ENCODE data around the gene MCM9. TPM values are rescaled to one million over a fixed set of nuclear protein-coding genes. Genes with fewer than 3 reads are reported as not detected.

The MCM9 gene
- polyA plus RNA-seq = 1 to 10 TPM; 3.7 to 5.2 TPM

DNA sequence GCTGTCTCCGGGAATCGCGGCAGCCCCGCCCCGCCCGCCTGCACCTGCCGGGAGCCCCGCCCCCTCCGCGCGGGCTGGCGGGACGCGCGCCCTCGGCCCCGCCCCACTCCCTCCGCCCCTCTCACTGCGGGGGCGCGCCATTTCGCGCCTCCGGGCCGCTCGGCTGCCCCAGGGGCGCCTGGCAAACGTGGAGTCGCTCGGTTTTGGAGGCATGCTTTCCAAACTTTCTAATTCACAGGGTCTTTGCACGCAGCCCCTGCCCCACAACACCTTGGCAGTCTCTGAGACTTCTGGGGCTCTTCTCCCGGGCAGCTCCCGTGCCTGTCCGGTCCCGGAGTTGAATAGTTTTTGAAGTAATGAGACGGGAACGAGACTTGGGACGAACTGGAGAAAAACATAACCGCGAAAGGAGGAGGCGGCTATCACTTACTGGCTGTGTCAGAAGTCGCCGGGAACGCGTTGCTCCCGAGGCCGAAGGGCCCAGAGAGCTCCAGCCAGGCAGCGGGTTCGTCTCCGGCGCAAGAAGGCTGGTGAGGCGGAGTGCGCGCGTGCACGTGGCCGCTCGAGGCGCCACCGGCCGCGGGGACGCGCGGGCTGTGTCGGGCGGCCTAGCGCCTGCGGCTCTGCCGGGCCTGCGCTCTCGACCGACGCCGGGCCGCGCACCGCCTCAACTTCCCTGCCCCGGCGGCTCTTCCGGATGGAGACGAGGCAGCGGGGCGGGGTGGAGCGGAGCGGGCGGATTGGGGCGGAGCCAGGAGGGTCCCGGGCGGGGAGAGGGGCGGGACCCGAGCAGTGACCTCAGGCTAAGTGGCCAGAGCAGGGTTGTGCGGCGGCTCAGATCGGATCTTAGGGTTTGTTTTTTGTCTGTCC lies at the start of gene MCM9:
MCM9 (minus strand) TSS at position 699 of the 870 bp plus-strand sequence. CDS start 3,436 bp downstream, outside the sequence.
- H3K36me3 ChIP-seq (ENCODE audit: control insufficient read depth in 2 of 2, insufficient read depth in 2 of 2, low read length in 1 of 2) = no peaks in the 10 kb centered on the region
- H3K4me3 ChIP-seq (ENCODE audit: low read depth in 1 of 2, low read length in 2 of 2) = peak within 1 kb of the TSS; percentile 72 to 87

GRCh38 chr6:118984342-118984741 lies 49.4 kb upstream of the MCM9 start:
- no peaks in the 10 kb centered on the region for H3K4me1 ChIP-seq (ENCODE audit: control insufficient read depth in 2 of 2, insufficient read depth in 2 of 2, low read length in 1 of 2)
- H3K9me3 ChIP-seq (ENCODE audit: control insufficient read depth in 2 of 2, insufficient read depth in 1 of 2, low read depth in 1 of 2, low read length in 1 of 2) = no peaks in the 10 kb centered on the region
- WGBS, 2 donors = 96% methylated on average over 2 of the region's 2 CpGs
- H3K36me3 ChIP-seq (ENCODE audit: control insufficient read depth in 2 of 2, insufficient read depth in 2 of 2, low read length in 1 of 2) = no peaks in the 10 kb centered on the region
- H3K4me3 ChIP-seq (ENCODE audit: low read depth in 1 of 2, low read length in 2 of 2) = no peak overlapping the region
- no peak overlapping the region for H3K27ac ChIP-seq (ENCODE audit: low read depth in 2 of 2, low read length in 1 of 2)
- H3K27me3 ChIP-seq (ENCODE audit: control insufficient read depth in 1 of 2, insufficient read depth in 2 of 2, low read length in 2 of 2) = no peaks in the 10 kb centered on the region

More for the DNA sequence above, at the start of gene MCM9:
- H3K27ac ChIP-seq (ENCODE audit: low read depth in 2 of 2, low read length in 1 of 2) = peak within 1 kb of the TSS; percentile 92 to 93
- no peaks in the 10 kb centered on the region for H3K9me3 ChIP-seq (ENCODE audit: control insufficient read depth in 2 of 2, insufficient read depth in 1 of 2, low read depth in 1 of 2, low read length in 1 of 2)
- H3K27me3 ChIP-seq (ENCODE audit: control insufficient read depth in 1 of 2, insufficient read depth in 2 of 2, low read length in 2 of 2) = no peaks in the 10 kb centered on the region
- H3K4me1 ChIP-seq (ENCODE audit: control insufficient read depth in 2 of 2, insufficient read depth in 2 of 2, low read length in 1 of 2) = no peaks in the 10 kb centered on the region
- 1% methylated on average over 85 to 95 of the region's 95 CpGs for WGBS, 2 donors

DNA sequence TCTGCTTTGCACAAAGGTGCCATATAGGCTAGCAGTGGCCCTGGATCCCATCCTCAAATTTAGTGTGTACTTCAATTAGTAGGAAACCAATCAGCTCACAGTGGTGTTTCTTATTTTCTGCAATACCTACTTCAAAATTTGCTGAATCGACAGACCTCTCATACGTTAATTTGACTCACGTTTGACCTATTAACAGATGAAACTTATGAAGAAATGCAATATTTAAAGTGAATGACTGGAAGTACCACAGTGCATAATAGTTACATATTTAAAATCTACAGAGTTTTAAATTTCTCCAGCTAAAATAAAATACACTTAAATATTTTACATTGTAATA lies 47.6 kb upstream of the MCM9 start:
- 83 to 85% methylated on average over 3 of the region's 3 CpGs for WGBS, 2 donors
- H3K4me1 ChIP-seq (ENCODE audit: control insufficient read depth in 2 of 2, insufficient read depth in 2 of 2, low read length in 1 of 2) = no peaks in the 10 kb centered on the region

DNA sequence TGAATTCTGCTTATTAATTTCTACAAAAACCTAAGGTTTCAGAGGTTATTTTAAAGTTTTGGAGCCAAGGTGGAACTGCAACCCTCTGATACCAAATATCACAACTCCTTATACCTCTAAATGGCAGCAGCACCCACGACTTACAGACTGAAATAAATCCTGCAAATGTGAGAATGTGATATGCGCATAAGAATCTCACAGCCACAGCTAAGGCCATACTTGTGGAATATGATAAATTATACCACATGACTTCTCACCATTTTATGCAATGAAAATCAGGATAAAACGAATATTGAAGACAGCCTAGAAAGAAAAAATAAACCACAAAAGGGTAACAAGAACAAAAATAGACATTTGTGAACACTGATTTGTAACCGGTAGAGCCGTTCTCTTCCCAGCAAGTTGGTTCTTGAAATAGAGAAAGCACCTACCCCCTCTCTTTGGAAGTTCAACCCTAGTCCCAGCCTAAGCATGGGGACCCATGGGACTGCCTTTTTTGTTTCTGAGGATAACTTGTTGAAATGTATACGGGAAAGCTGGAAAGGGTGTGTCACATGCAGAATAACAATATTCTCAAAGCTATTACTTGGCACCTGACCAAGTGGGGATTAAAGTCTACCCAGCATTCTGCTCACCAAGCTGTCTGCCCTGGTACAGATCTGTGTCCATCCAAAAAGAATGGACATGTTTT lies 47.1 kb upstream of the MCM9 start:
- H3K27ac ChIP-seq (ENCODE audit: low read depth in 2 of 2, low read length in 1 of 2) = no peak overlapping the region
- 64 to 79% methylated on average over 6 of the region's 6 CpGs for WGBS, 2 donors
- H3K4me1 ChIP-seq (ENCODE audit: control insufficient read depth in 2 of 2, insufficient read depth in 2 of 2, low read length in 1 of 2) = no peaks in the 10 kb centered on the region
- H3K4me3 ChIP-seq (ENCODE audit: low read depth in 1 of 2, low read length in 2 of 2) = no peak overlapping the region
- H3K9me3 ChIP-seq (ENCODE audit: control insufficient read depth in 2 of 2, insufficient read depth in 1 of 2, low read depth in 1 of 2, low read length in 1 of 2) = no peaks in the 10 kb centered on the region
- no peaks in the 10 kb centered on the region for H3K27me3 ChIP-seq (ENCODE audit: control insufficient read depth in 1 of 2, insufficient read depth in 2 of 2, low read length in 2 of 2)
- H3K36me3 ChIP-seq (ENCODE audit: control insufficient read depth in 2 of 2, insufficient read depth in 2 of 2, low read length in 1 of 2) = no peaks in the 10 kb centered on the region

More for the DNA sequence above, 47.6 kb upstream of the MCM9 start:
- Histone ChIP-seq H3K27me3 (ENCODE audit: control insufficient read depth in 1 of 2, insufficient read depth in 2 of 2, low read length in 2 of 2) (no peaks in the 10 kb centered on the region), H3K36me3 (ENCODE audit: control insufficient read depth in 2 of 2, insufficient read depth in 2 of 2, low read length in 1 of 2) (no peaks in the 10 kb centered on the region), H3K4me3 (ENCODE audit: low read depth in 1 of 2, low read length in 2 of 2) (no peak overlapping the region), H3K27ac (ENCODE audit: low read depth in 2 of 2, low read length in 1 of 2) (no peak overlapping the region), H3K9me3 (ENCODE audit: control insufficient read depth in 2 of 2, insufficient read depth in 1 of 2, low read depth in 1 of 2, low read length in 1 of 2) (no peaks in the 10 kb centered on the region)

- H3K36me3 ChIP-seq (ENCODE audit: control insufficient read depth in 2 of 2, insufficient read depth in 2 of 2, low read length in 1 of 2) = no peaks in the 10 kb centered on the region
- H3K27ac ChIP-seq (ENCODE audit: low read depth in 2 of 2, low read length in 1 of 2) = no peak overlapping the region
- no peaks in the 10 kb centered on the region for H3K4me1 ChIP-seq (ENCODE audit: control insufficient read depth in 2 of 2, insufficient read depth in 2 of 2, low read length in 1 of 2)
- WGBS, 2 donors = 88% methylated on average over 5 of the region's 5 CpGs
- no peaks in the 10 kb centered on the region for H3K27me3 ChIP-seq (ENCODE audit: control insufficient read depth in 1 of 2, insufficient read depth in 2 of 2, low read length in 2 of 2)
- H3K4me3 ChIP-seq (ENCODE audit: low read depth in 1 of 2, low read length in 2 of 2) = no peak overlapping the region
- no peaks in the 10 kb centered on the region for H3K9me3 ChIP-seq (ENCODE audit: control insufficient read depth in 2 of 2, insufficient read depth in 1 of 2, low read depth in 1 of 2, low read length in 1 of 2)
Observed at GRCh38 chr6:118980063-118980462, 45.1 kb upstream of the MCM9 start.

DNA sequence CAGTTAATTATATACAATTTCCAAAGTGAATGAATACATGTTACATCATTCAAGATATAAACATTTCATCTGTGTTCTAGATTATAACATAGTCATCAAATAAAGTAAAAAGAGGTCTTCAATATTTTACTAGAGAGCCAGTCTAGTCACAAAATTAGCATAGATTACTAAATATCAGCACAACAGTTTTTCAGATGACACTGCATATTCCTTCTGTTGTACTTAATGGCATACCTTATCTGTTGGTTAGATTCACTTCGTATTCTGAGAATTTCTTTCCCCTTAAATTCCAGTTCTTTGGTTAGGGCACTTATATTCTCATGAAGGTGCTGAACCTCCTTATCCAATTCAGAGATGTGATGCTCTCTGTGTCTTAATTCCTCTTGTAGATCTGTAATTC lies 39.8 kb upstream of the MCM9 start:
- 86 to 89% methylated on average over 1 of the region's 1 CpG for WGBS, 2 donors
- Histone ChIP-seq H3K9me3 (ENCODE audit: control insufficient read depth in 2 of 2, insufficient read depth in 1 of 2, low read depth in 1 of 2, low read length in 1 of 2) (no peaks in the 10 kb centered on the region), H3K4me1 (ENCODE audit: control insufficient read depth in 2 of 2, insufficient read depth in 2 of 2, low read length in 1 of 2) (no peaks in the 10 kb centered on the region), H3K36me3 (ENCODE audit: control insufficient read depth in 2 of 2, insufficient read depth in 2 of 2, low read length in 1 of 2) (no peaks in the 10 kb centered on the region), H3K4me3 (ENCODE audit: low read depth in 1 of 2, low read length in 2 of 2) (no peak overlapping the region), H3K27ac (ENCODE audit: low read depth in 2 of 2, low read length in 1 of 2) (no peak overlapping the region), H3K27me3 (ENCODE audit: control insufficient read depth in 1 of 2, insufficient read depth in 2 of 2, low read length in 2 of 2) (no peaks in the 10 kb centered on the region)

DNA sequence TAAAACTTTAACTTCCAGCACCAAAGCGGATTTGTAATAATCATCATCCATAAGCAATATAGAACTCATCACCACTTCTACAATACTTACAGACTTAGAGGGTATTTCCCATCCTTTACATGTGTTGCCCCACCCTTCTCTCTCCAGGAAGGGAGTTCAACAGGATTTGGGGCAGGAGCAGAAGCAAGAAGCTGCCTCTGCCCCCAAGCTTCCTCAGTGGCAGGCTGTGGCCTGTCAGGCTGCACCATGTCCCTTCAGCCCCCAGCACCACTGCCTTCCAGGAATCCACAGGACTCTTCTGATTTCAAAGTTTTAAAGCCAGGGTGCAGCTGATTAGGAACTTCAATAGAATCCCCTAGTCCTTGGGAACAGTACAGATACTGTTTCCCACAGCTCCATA lies 36.7 kb upstream of the MCM9 start:
- Histone ChIP-seq H3K4me1 (ENCODE audit: control insufficient read depth in 2 of 2, insufficient read depth in 2 of 2, low read length in 1 of 2) (no peaks in the 10 kb centered on the region), H3K4me3 (ENCODE audit: low read depth in 1 of 2, low read length in 2 of 2) (no peak overlapping the region), H3K27ac (ENCODE audit: low read depth in 2 of 2, low read length in 1 of 2) (no peak overlapping the region), H3K9me3 (ENCODE audit: control insufficient read depth in 2 of 2, insufficient read depth in 1 of 2, low read depth in 1 of 2, low read length in 1 of 2) (no peaks in the 10 kb centered on the region), H3K36me3 (ENCODE audit: control insufficient read depth in 2 of 2, insufficient read depth in 2 of 2, low read length in 1 of 2) (no peaks in the 10 kb centered on the region), H3K27me3 (ENCODE audit: control insufficient read depth in 1 of 2, insufficient read depth in 2 of 2, low read length in 2 of 2) (no peaks in the 10 kb centered on the region)
- 97 to 98% methylated on average over 1 of the region's 1 CpG for WGBS, 2 donors

DNA sequence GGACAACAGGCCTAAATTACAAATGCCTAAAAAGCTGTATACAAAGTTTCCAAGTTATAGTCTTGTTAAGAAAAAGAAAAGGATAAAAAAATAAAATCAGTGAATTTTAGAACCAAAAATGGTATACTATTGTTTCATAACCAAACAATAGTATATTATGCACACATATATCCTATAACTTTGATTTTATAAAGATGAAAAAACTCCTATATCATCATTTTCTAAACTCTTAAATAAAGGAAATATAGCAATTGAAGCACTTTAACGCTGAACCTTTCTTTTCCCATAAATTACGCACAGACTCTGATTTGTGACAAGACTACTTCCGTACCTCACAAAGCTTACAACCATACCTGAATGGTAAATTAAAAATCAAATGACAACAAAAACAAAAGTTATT lies 35.9 kb upstream of the MCM9 start:
- no peaks in the 10 kb centered on the region for H3K4me1 ChIP-seq (ENCODE audit: control insufficient read depth in 2 of 2, insufficient read depth in 2 of 2, low read length in 1 of 2)
- no peaks in the 10 kb centered on the region for H3K36me3 ChIP-seq (ENCODE audit: control insufficient read depth in 2 of 2, insufficient read depth in 2 of 2, low read length in 1 of 2)
- no peak overlapping the region for H3K4me3 ChIP-seq (ENCODE audit: low read depth in 1 of 2, low read length in 2 of 2)
- no peak overlapping the region for H3K27ac ChIP-seq (ENCODE audit: low read depth in 2 of 2, low read length in 1 of 2)
- H3K9me3 ChIP-seq (ENCODE audit: control insufficient read depth in 2 of 2, insufficient read depth in 1 of 2, low read depth in 1 of 2, low read length in 1 of 2) = no peaks in the 10 kb centered on the region
- H3K27me3 ChIP-seq (ENCODE audit: control insufficient read depth in 1 of 2, insufficient read depth in 2 of 2, low read length in 2 of 2) = no peaks in the 10 kb centered on the region
- WGBS, 2 donors = 95 to 97% methylated on average over 3 of the region's 3 CpGs

DNA sequence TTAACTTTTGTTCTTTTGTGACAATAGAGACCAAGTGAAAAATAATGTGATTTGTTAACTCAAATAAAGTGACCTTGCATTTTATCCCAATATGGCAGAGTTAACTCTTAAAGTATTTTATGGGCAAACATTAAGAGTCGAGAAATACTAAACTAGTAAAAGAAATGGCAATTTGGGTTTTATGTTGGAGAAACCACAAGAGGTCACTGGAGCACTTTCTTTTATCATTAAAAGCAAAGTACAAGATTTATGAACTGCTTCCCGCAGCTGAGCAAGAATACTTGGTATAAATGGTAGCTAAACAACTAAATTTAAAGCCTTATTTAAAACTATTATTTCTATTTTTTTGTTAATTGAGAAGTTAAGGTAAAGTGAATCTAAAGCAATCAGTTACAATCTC lies 33.5 kb upstream of the MCM9 start:
- no peaks in the 10 kb centered on the region for H3K4me1 ChIP-seq (ENCODE audit: control insufficient read depth in 2 of 2, insufficient read depth in 2 of 2, low read length in 1 of 2)
- no peaks in the 10 kb centered on the region for H3K27me3 ChIP-seq (ENCODE audit: control insufficient read depth in 1 of 2, insufficient read depth in 2 of 2, low read length in 2 of 2)
- H3K4me3 ChIP-seq (ENCODE audit: low read depth in 1 of 2, low read length in 2 of 2) = no peak overlapping the region
- H3K36me3 ChIP-seq (ENCODE audit: control insufficient read depth in 2 of 2, insufficient read depth in 2 of 2, low read length in 1 of 2) = no peaks in the 10 kb centered on the region
- no peak overlapping the region for H3K27ac ChIP-seq (ENCODE audit: low read depth in 2 of 2, low read length in 1 of 2)
- 19 to 24% methylated on average over 2 of the region's 2 CpGs for WGBS, 2 donors
- H3K9me3 ChIP-seq (ENCODE audit: control insufficient read depth in 2 of 2, insufficient read depth in 1 of 2, low read depth in 1 of 2, low read length in 1 of 2) = no peaks in the 10 kb centered on the region

All from esophagus (tissue), 2 donors.